Activated CD4-positive, CD25-positive, alpha-beta regulatory T cell (primary cell): ENCODE measurements around the gene FBL.

Experiments used
- DNase-seq, 4 experiments: peaks; one replicate each; lab custom pipeline; 2025; lab: John Stamatoyannopoulos, UW

Gene FBL

DNA sequence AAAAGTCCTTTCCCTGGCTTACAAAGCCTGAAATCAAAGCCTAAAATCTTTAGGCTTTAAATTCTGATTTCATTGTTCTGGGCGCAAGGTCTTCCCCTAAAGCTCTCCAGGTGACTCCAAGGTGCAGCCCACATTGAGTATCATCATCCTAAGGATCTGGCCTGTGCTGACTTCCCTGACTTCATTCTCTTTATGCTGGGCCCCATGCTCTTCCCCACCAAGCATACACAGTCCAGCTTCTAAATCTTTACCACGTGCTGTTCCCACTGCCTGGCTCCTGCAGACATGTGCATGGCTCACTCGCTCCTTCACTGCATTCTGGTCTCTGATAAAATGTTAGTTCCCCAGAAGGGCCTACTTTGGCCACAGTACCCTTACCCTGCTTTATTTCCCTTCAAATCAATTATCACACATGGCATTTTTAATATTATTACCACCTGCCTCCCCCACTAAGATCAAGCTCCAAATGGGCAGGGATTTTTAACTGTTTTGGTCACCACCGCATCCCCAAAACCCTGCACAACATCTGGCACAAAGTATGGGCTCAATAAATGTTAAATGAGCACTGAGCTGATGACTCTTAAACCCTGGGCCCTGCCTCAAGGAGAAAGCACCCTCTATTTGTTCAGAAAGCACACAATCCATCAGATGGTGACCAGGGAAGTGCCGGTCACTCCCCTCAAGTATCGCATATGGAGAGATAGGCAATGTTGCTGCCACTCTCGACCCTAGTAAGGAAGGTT, 3.3 kb downstream of the FBL start:
- no peak for DNase-seq

DNA sequence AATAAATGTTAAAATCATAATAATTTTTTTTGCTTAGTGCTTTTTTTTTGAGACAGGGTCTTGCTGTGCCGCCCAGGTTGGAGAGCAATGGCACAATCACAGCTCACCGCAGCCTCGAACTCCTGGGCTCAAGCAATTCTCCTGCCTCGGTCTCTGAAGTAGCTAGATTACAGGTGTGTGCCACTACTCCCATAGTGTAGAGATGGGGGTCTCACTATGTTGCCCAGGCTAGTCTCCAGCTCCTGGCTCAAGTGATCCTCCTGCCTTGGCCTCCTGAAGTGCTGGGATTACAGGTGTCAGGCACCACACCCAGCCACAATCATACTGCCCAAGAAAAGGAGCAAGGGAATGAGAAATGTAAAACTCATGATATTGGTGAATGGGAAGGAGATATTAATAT, 5.1 kb downstream of the FBL start:
- DNase-seq: no peak

DNA sequence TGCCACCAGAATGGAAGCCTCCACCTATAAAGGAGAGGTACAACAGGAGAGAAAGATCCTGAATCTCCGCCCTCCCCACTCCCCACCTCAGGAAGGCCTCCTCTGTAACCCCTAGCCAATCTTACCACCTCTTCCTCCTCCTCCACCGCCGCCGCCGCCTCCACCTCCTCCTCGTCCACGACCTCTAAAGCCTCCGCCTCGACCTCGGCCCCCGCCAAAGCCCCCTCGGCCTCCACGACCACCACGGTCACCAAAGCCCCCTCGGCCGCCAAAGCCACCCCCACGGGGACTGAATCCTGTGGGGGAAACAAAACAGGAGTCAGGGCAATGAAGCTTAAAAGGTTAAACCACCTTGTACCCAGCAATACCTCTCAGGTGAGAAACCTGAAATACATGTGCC, 5.7 kb downstream of the FBL start:
- no peak for DNase-seq

DNA sequence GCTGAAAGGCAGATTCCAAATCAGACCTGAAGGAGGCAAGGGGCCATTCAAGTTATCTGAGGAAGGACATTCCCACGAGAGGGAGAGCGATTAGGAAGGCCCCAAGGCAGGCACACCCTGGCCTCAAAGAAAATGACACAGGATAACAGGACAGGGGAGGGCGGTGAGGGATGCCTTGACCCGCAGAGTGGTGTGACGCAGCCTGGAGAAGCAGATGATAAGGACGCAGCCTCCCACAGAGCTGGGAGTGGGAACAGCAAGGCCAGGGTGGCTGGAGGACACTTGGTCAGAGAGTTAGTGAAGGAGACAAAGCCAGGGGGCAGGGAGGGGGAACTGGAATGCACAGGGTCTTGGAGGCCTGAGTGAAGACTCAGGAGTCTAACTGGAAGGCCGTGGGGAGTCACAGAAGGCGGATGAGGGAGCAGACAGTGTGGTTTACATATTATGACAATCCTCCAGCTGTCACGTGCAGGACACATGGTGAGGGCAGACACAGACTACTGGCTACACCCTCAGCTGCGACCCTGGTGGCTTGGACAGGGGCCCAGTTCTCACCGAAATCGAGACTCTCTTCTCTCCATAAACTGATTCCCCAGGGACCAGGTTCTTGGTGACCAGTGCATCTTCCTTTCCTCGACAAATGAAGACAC, 6.4 kb downstream of the FBL start:
- no peak for DNase-seq

DNA sequence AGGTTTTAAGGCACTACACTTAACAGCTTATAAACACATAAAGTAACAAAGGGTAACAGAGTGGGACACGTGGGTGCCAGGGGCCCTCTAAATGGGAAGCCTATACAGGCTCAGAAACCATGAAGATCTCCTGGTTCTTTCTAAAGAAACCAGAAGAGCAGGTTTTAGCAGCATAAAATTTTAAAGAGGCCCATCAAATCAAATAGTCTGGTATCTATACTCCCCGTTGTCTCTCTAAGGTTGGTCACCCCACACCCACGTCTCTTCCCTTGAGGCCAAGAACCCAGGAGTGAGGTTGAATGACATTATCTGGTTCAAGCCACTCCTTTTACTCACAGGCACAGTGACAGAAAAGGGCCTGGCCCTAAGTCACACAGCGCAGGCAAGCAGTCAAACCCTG, 7.6 kb downstream of the FBL start:
- DNase-seq: no peak

DNA sequence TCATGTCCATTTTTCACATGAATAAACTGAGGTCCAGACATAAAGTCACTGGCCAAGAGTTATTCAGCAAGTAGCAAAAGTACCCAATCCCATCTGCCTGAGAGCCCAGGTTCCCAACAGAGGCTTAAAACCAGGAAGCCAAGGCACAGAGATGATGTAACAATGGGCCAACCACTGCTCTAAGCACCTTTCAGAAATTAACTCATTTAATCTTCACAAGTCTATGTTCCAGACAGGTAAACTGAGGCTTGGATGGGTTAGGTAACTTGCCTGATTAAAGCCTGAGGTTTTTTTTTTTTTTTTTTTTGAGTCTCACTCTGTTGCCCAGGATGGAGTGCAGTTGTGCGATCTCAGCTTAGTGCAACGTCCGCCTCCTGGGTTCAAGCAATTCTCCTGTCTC, 8.2 kb downstream of the FBL start:
- no peak for DNase-seq

DNA sequence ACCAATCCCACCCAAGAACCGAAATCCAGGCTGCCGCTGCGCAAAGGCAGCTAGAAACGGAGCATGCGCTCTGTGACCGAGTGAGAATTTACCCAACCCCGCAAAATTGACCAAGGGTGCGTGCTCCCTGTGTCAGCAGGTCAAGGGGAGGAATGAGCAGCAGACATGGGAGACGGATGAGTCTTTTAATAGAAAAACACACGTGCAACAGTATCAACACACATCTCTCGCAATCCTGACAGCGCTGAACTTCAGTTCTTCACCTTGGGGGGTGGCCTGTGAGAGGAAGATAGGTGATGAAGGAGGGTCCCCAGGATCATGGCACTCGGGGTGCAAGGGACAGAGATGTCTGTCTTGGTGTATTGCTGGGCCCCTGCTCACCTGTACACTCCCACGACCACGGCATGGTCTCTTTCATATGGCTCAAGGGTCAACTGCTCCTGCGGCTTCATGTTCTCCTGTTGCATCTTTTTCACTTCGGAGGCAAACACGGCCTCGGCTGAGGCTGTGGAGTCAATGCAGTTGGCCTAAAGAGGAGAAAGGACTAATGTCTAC, 11.8 kb downstream of the FBL start:
- DNase-seq: no peak

DNA sequence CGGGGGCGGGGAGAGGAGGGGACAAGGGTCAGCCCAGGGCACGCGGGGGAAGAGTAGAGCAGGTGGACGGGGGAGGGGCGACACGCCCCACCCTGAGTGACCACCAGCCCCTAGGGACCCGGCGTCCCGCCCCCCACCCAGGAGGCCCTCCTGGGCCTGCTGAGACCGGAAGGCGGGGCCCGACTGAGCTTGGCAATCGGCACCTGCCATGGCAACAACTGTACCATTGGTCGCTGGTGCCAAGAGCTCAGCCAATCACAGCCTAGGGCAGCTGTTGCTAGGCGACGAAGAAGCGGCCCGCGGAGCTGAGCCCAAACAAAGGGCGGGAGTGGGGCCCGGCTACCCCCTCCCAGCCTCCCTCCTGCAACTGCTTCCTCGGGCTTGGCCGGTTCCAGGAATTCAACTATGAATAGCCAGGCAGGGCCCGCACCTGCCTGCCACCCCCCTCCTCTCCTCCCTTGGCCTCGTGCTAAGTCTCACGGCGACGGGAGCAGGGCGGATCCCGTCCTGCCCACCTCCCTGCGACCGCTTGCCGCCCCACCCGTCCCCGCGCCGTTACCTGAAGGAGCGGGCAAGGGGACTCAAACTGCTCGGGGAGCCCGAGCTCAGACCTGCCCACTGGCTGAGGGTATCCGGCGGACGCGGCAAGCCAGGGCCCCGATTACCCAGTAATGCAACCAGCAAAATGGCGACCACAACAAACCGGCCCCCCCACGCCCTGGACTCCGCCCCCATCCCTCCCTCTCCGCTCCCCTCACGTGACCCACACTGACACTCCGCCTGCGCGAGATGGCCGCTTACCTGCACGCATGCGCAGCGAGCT, 12.5 kb downstream of the FBL start, which contains the start of gene DYRK1B:
TSS of gene DYRK1B (minus strand) at position 699 of the 823 bp plus-strand sequence. CDS start 2,295 bp downstream, outside the sequence.
- peak; percentile 90 to 96 (median 92) for DNase-seq

DNA sequence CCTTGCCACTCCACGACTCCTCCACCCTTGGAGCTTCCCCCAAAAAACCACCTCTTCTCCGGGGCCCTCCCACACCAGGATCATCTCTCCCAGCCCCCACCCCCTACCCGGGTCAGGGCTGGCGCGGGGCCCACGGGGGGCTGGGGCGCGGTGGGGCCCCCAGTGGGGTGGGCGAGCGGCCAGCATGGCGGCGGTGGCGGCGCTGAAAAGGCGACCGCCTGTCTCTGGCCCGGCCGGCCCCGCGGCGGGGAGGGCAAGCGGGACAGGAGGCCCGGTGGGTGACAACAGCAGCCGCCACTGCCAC, 13.1 kb downstream of the FBL start:
- DNase-seq: no peak

DNA sequence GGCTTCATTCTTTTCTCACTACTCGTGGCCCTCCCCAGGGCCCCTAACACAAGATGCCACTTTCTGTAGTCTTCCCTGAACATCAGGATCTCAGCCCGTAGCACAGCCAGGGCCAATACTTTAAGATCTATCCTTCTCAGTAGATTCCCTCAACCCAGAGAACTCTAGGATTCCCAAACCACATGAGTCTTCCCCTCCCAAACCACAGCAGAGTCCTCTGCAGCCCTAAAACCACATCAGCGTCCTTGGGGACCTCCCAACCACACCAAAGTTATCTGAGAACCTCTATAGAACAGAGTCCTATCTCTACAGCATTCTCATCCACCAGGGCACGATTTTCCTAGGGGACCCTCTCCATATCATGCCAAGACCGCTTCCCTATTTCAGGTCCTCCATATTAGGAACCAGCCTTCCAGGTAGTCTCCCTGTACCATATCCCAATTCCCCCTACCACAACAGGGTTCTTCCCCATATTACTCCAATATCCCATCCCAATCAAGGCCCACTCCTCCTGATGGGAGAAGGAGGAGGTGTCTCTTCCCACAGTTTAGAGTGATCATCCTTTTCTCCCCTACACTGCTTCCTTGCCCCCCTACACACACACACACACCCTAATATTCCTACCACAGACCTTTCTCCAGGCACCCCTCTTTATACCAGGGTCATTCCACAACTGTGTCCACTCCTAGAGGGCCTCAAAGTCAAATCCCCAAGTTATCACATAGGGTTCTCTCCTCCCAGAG, 13.7 kb downstream of the FBL start:
- DNase-seq: no peak

DNA sequence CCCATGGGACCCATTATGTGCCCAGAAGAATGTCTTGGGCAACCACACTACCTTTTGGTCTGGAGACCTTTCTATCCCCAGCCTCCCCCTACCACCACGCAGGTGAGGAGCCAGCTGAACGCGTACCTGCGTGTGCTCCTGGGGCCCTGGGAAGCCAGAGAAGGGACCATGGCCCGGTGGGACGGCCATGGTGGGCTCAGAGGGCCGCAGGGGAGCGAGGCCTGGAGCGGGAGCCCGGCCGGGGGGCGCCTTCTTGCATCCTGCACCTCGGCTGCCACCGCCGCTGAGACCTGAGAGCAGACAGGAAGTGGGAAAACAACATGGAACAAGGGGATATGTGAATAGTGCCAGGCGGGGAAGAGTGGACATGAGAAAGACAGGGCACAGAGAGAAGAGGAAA, 14.5 kb downstream of the FBL start:
- no peak for DNase-seq

DNA sequence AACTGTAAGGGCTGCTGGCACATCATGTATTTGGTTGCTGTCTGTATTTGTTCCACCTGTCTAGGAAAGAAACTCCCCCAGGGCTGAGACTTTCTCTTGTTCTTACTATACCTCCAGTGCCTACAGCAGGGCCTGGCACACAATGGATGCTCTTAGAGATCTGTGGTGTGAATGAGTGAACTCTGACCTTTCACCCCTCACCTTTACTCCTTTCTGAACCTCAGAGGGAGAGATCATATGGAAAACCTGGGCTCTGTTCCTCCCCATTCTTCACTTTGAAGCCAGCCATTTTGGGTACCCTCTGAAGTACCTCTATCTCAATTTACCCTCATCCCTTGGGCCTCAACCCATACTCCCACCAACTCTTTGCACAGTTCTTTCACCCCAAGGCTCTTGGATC, 15.3 kb downstream of the FBL start:
- no peak for DNase-seq

DNA sequence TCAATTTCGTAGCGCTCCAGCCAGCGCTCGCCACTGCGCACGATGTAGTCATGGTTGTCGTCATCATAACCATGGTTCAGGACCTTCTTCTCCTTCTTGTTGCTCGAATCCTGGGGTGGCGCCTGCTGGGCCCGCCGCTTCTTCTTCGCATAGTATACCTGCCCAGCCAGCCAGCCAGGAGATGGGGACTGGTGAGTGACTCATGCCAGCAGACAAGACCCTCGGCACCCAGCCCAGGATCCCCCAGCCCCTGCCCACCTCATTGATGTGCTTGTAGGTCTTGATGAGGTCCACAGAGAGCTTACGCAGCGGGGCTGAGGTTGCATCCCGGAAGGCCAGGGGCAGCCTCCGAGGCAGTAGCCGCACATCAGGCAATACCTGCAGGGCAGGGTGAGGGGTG, 15.8 kb downstream of the FBL start:
- no peak for DNase-seq

DNA sequence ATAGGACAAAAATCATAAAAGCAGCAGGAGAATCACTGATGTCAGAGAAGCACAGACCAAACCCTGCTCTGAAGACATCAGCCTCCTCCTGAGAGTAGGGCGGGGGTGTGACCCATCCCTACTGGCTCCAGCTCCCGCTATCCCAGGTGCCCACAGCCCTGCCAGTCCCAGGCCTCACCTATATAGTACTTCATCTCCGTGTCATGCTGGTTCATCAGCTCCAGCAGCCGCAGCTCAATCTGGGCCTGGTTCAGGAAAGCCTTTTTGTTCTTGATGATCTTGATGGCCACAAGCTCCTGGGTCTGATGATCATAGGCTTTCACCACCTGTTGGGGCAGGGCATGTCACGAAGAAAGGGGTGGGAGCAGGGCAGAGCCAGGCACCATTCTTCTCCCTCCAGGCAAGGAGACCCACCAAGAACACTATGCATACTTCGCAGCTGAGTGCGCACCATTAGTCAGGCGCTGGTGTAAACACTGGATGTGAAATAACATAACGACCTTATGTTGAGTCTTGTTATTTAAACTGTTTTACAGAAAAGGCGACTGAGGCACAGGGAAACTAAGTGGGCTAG, 16.4 kb downstream of the FBL start:
- no peak for DNase-seq

DNA sequence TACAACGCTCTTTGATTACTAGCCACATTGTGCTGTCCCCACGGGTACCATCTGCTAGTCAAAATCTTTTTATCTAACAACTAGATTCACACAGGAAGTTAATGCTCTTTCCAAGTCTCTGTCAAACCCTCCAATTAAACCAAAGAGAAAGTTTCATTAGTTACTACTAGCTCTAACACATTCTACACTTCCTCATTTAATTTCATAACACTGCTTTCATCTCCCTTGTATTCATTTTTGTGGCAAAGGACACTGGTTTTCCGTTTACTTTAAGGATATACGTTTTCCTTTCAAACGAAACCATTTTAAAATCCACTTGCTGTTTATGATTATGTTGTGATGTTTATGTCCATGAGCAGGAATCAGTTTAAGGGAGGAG, 17.5 kb downstream of the FBL start:
- no peak for DNase-seq

DNA sequence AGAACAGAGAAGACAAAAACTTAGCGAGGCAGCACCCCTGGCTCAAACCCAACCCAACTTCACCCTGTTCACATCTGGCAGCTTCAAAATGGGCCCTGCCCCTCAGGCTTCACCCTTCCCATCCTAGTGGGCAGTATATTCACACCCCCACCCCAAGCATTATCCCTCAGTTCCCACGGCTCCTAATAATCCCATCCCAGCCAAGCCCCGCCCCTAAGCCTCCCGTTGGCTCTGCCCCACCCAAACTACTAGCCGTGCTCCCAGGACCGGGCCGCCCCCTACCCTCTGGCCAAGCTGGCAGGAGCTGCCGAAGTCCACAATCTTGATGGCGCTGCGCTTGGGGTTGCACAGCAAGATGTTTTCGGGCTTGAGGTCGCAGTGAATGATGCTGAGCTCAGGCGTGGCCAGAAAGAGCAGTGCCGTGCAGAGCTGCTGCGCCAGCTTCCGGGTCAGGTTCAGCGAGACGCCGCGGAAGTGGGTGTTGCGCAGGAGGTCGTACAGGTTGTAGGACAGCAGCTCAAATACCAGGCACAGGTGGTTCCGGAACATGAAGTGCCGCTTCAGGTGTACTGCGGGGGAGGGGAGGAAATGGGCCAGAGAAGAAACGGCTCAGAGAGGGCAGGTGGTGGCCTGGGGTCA, 18.0 kb downstream of the FBL start:
- DNase-seq: no peak

DNA sequence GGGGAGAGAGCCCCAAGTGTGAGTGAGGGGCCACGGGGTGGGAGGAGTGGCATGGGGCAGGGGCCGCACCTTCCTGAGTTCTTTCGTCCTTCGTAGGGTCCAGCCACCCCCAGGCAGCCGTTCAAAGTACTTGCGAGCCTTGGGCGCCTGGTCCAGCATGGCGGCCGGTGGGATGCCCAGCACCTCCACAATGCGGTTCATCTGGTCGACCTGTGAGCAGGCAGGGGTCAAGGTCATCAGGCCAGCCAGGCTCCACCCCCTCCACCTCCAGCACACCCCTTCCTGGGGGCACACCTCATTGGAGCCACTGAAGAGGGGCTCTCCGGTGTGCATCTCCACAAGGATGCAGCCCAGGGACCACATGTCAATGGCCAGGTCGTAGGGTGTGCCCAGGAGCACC, 19.0 kb downstream of the FBL start:
- no peak for DNase-seq

DNA sequence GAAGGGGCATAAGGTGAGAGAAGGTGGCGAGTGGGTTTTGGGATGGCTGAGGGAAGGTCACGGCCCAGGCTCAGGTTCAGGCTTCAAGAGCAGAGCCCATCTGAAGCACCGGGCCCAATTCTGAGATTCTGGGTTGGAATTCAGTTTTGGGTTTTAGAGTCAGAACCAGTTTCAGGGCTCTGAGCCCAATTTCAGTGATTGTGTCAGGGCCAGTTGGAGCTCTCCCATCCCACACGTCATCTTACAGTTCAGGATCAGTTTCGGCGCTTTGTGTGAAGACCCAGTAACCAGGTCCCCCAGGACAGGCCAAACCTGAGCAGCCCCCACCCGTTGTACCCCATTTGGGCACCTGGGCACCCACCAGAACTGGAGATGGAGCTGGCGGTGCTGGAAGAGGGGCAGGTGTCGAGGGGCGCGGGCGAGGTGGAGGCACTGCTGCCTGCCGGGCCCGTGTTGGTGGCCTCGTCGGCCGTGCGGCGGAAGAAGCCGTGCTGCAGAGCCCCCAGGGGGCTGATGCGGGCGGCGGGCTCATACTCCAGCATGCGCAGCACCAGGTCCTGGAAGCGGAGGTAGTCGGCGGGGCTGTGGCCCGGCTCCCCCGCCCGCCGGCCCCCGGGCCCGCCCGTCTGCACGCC, 19.8 kb downstream of the FBL start:
- no peak for DNase-seq

DNA sequence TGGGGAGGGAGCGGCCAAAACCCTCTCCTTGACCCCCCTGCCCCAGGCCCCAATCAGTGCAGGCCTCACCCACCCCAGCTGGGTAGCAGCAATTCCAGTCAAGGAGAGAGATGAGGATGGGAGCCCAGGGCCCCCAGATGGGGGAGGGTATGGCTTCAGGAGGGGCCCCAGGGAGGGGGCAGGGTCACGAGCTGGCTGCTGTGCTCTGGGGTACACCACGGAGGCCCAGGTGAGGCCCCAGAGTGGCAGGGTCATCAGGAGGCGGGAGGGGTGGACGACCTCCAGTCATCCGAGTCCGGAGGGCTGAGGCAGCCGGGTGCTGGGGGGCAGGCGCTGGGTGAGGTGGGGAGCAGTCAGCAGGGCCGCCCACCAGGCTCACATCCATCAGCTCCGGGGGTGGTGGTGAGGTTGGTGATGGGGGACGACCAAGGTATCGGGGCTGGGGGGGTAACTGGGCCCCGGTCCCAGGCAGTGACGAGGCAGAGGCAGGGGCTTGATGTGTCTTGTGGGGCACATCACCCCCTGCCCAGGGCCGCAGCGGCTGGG, 20.6 kb downstream of the FBL start:
- no peak for DNase-seq

DNA sequence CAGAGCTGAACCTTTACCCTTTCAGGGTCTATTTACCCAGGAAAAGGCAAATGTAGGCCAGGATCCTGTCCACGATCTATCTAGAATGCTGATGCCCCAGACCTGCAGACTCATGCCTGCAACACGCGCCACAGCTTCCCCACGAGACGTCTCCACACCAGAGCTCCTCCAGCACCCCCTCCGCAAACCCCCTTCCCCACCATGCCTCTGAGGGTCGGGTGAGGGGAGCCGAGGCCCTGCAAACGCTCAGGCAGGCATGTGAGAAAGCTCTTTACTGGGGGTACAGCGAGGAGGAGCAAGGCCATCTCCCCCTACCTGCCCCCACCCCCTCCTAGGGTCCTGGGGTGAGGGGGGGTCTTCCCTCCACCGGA, 21.1 kb downstream of the FBL start:
- no peak for DNase-seq
